NCI-H774 (cell line): ENCODE results near the gene CITED4.
"Not testable (repeated sequence)": the region's sequence is repeated elsewhere in the genome, so short reads cannot be mapped to it uniquely, and the experiment has no call there.

ENCODE experiments used
- DNase-seq: peaks from one replicate; lab custom pipeline; 2025; lab: John Stamatoyannopoulos, UW

CITED4 gene

GRCh38 chr1:40862008-40862863 is at the start of gene CITED4:
CITED4 (minus strand) TSS chr1:40862363; CDS start chr1:40862127, 236 bp downstream.
- peak; percentile 98 for DNase-seq

GRCh38 chr1:40911105-40911504 is 48.9 kb upstream of the CITED4 start:
- DNase-seq, result no peak

- DNase-seq, result no peak
Measured at GRCh38 chr1:40909281-40909680, 47.1 kb upstream of the CITED4 start.

- DNase-seq, result no peak
Measured at GRCh38 chr1:40908350-40908749, 46.2 kb upstream of the CITED4 start.

GRCh38 chr1:40907899-40908298 is 45.7 kb upstream of the CITED4 start:
- no peak for DNase-seq

GRCh38 chr1:40906781-40907400 is 44.7 kb upstream of the CITED4 start:
- no peak for DNase-seq

- DNase-seq, result no peak
Measured at GRCh38 chr1:40905061-40905460, 42.9 kb upstream of the CITED4 start.

- DNase-seq, result no peak
Measured at GRCh38 chr1:40903106-40903505, 40.9 kb upstream of the CITED4 start.

- DNase-seq, result no peak
Measured at GRCh38 chr1:40901886-40902852, 40.0 kb upstream of the CITED4 start.

GRCh38 chr1:40899230-40899870 is 37.2 kb upstream of the CITED4 start:
- DNase-seq, result no peak

- DNase-seq, result no peak
Measured at GRCh38 chr1:40898431-40898901, 36.3 kb upstream of the CITED4 start.

GRCh38 chr1:40897513-40897912 is 35.4 kb upstream of the CITED4 start:
- DNase-seq, result no peak

- DNase-seq, result no peak
Measured at GRCh38 chr1:40896482-40896881, 34.3 kb upstream of the CITED4 start.

- no peak for DNase-seq
Measured at GRCh38 chr1:40895601-40896000, 33.4 kb upstream of the CITED4 start.

- DNase-seq, result not testable (repeated sequence)
Measured at GRCh38 chr1:40894858-40895257, 32.7 kb upstream of the CITED4 start.

- no peak for DNase-seq
Measured at GRCh38 chr1:40894455-40894854, 32.3 kb upstream of the CITED4 start.

GRCh38 chr1:40893946-40894345 is 31.8 kb upstream of the CITED4 start:
- no peak for DNase-seq

GRCh38 chr1:40892354-40892753 is 30.2 kb upstream of the CITED4 start:
- no peak for DNase-seq

GRCh38 chr1:40890771-40891170 is 28.6 kb upstream of the CITED4 start:
- no peak for DNase-seq

- DNase-seq, result no peak
Measured at GRCh38 chr1:40887652-40888051, 25.5 kb upstream of the CITED4 start.

- no peak for DNase-seq
Measured at GRCh38 chr1:40887012-40887378, 24.8 kb upstream of the CITED4 start.
